ENCODE measurements around the gene SLC19A3. TPM values are rescaled to one million over a fixed set of nuclear protein-coding genes. Genes with fewer than 3 reads are reported as not detected.

Gene SLC19A3
- total RNA-seq, 1 donor from 2014 or later: 0.29 TPM

DNA sequence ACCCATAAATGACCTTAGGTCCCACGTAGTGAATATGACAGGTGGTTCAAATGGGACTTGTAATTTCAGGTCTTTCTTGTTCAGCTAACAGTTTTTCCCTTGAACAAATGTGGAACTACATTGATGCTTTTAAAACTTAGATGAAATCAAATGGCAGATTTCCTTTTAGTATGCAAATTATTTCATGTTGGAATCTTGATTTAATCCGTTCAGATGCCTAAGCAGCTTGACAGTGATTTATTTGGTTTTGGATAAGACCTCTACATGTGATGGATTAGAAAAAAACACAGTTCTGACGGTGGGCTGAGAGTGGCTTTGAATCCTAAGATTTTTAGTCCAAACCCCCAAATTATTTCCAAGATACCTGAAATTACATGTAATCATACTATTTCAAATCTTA, 83.6 kb downstream of the SLC19A3 start:
- DNase-seq (ENCODE audit: low read depth): no peak

Other genes starting within 250 kb of the SLC19A3 start
- 153 and 161 TPM in 2 replicates for gene AGFG1, start 245.9 kb downstream of the SLC19A3 start, total RNA-seq
- gene SCYGR2, start 119.1 kb downstream of the SLC19A3 start, total RNA-seq: not detected in 2 replicates
- gene SCYGR3, start 103.2 kb downstream of the SLC19A3 start, total RNA-seq: not detected in 2 replicates
- not detected in 2 replicates for gene SCYGR4, start 100.5 kb downstream of the SLC19A3 start, total RNA-seq
- not detected in 2 replicates for gene SCYGR5, start 51.2 kb downstream of the SLC19A3 start, total RNA-seq
- gene SCYGR6, start 6.7 kb upstream of the SLC19A3 start, total RNA-seq: not detected in 2 replicates
- not detected in 2 replicates for gene SCYGR7, start 10.3 kb upstream of the SLC19A3 start, total RNA-seq
- not detected in 2 replicates for gene SCYGR8, start 27.9 kb upstream of the SLC19A3 start, total RNA-seq
- gene CCL20, start 95.8 kb upstream of the SLC19A3 start, total RNA-seq: not detected in 2 replicates
- gene DAW1, start 153.6 kb upstream of the SLC19A3 start, total RNA-seq: not detected in 2 replicates

Data from myocyte (in vitro differentiated cells).